Measurements from ENCODE around the gene WDPCP.

Gene WDPCP

DNA sequence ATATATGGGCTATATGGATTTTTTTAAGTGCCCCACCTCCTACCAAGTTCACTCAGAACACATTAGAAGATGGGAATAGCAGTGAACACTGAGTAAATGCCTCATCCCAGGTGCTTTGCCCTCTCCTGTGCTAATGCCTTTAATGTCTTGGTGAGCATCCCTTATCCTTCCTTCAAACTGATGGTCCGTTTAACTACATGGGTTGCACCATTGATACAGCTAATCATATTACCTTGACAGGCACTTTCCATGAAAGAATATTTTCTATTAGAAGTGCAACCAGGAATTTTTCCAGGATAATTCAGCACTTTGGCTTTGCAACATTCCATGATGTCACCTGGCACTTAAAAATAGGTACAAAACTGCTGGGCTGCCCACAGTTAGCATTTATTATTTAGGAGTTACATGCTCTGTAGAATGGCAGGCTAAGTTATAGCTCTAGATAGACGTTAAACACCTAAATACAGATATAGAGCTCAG lies 74.0 kb downstream of the WDPCP start:
- Histone ChIP-seq H3K27me3 (ENCODE audit: control insufficient read depth in 2 of 2, insufficient read depth in 2 of 2, low read length in 2 of 2) (no peaks in the 10 kb centered on the region), H3K4me1 (ENCODE audit: control insufficient read depth in 2 of 2, insufficient read depth in 2 of 2, low read length in 2 of 2) (no peaks in the 10 kb centered on the region), H3K36me3 (ENCODE audit: control insufficient read depth in 2 of 2, insufficient read depth in 2 of 2, low read length in 2 of 2) (no peaks in the 10 kb centered on the region), H3K27ac (ENCODE audit: low read depth in 2 of 2, low read length in 2 of 2) (no peak overlapping the region), H3K9ac (ENCODE audit: low read depth in 1 of 2, low read length in 2 of 2) (no peak overlapping the region), H3K4me3 (ENCODE audit: low read length in 2 of 2) (no peak overlapping the region), H3K9me3 (ENCODE audit: control insufficient read depth in 2 of 2, low read length in 2 of 2) (no peaks in the 10 kb centered on the region)

DNA sequence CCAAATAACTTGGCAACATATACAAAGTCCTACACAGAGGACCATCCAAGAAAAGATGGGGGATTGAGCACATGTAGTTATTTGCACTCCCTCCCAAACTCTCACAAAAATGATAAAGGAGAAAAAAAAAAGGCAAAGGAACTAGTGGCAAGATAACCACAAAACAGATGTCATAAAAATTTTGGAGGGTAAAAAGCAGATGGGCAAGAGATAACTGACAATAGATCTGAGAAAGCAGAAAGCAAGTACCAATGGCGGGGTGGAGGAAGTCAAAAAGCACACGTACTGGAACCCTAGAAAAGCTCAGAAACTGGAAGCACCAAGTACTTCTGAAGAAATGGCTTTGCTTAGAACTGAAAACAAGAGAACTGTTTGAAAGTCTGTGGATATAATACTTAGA lies 82.0 kb downstream of the WDPCP start:
- Histone ChIP-seq H3K27me3 (ENCODE audit: control insufficient read depth in 2 of 2, insufficient read depth in 2 of 2, low read length in 2 of 2) (no peaks in the 10 kb centered on the region), H3K36me3 (ENCODE audit: control insufficient read depth in 2 of 2, insufficient read depth in 2 of 2, low read length in 2 of 2) (no peaks in the 10 kb centered on the region), H3K4me3 (ENCODE audit: low read length in 2 of 2) (no peak overlapping the region), H3K9me3 (ENCODE audit: control insufficient read depth in 2 of 2, low read length in 2 of 2) (no peaks in the 10 kb centered on the region), H3K9ac (ENCODE audit: low read depth in 1 of 2, low read length in 2 of 2) (no peak overlapping the region), H3K27ac (ENCODE audit: low read depth in 2 of 2, low read length in 2 of 2) (no peak overlapping the region), H3K4me1 (ENCODE audit: control insufficient read depth in 2 of 2, insufficient read depth in 2 of 2, low read length in 2 of 2) (no peaks in the 10 kb centered on the region)

- no peak overlapping the region for H3K4me3 ChIP-seq (ENCODE audit: low read length in 2 of 2)
- H3K36me3 ChIP-seq (ENCODE audit: control insufficient read depth in 2 of 2, insufficient read depth in 2 of 2, low read length in 2 of 2) = no peaks in the 10 kb centered on the region
- H3K27me3 ChIP-seq (ENCODE audit: control insufficient read depth in 2 of 2, insufficient read depth in 2 of 2, low read length in 2 of 2) = no peaks in the 10 kb centered on the region
- no peaks in the 10 kb centered on the region for H3K4me1 ChIP-seq (ENCODE audit: control insufficient read depth in 2 of 2, insufficient read depth in 2 of 2, low read length in 2 of 2)
- no peak overlapping the region for H3K9ac ChIP-seq (ENCODE audit: low read depth in 1 of 2, low read length in 2 of 2)
- no peaks in the 10 kb centered on the region for H3K9me3 ChIP-seq (ENCODE audit: control insufficient read depth in 2 of 2, low read length in 2 of 2)
- H3K27ac ChIP-seq (ENCODE audit: low read depth in 2 of 2, low read length in 2 of 2) = no peak overlapping the region
Measured at GRCh38 chr2:63503818-63504217, 84.5 kb downstream of the WDPCP start.

DNA sequence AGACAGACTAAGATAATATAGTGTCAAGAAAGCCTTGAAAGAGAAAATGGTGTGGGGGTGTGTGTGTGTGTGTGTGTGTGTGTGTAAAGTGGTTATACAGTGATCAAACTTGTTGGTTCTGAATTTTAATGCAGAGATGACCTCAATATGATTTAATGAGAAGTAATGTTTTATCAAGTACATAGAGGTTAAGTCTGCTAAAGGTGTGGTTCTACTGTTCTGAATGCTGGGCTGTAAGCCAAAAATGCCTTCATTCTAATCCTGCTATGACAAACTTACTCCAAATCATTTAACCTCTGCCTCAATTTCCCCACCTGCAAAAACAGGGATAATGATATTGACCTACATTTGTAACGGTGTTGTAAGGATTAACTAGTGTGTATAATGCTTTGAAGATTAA lies 87.9 kb downstream of the WDPCP start:
- Histone ChIP-seq H3K9me3 (ENCODE audit: control insufficient read depth in 2 of 2, low read length in 2 of 2) (no peaks in the 10 kb centered on the region), H3K4me1 (ENCODE audit: control insufficient read depth in 2 of 2, insufficient read depth in 2 of 2, low read length in 2 of 2) (no peaks in the 10 kb centered on the region), H3K4me3 (ENCODE audit: low read length in 2 of 2) (no peak overlapping the region), H3K27ac (ENCODE audit: low read depth in 2 of 2, low read length in 2 of 2) (no peak overlapping the region), H3K36me3 (ENCODE audit: control insufficient read depth in 2 of 2, insufficient read depth in 2 of 2, low read length in 2 of 2) (no peaks in the 10 kb centered on the region), H3K27me3 (ENCODE audit: control insufficient read depth in 2 of 2, insufficient read depth in 2 of 2, low read length in 2 of 2) (no peaks in the 10 kb centered on the region), H3K9ac (ENCODE audit: low read depth in 1 of 2, low read length in 2 of 2) (no peak overlapping the region)

DNA sequence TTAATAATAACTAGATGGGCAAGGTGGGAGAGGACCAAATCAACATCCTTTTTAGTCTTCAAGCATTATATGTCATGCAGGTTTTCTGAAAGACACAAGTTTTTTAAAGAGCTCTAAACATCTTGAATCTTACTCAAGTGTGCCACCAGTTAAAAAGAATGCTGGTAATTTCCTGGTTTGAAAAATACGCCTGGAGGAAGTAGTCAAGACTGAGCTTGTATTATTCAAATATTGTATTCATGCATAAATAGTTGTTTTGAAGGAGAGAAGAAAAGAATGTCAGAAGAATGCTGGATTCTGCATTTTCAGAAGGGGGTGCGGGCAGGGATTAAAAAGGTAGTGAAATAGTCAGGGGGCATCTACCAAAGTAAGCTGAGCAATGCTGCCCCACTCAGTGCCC lies 90.7 kb downstream of the WDPCP start:
- H3K9me3 ChIP-seq (ENCODE audit: control insufficient read depth in 2 of 2, low read length in 2 of 2) = no peaks in the 10 kb centered on the region
- H3K4me1 ChIP-seq (ENCODE audit: control insufficient read depth in 2 of 2, insufficient read depth in 2 of 2, low read length in 2 of 2) = no peaks in the 10 kb centered on the region
- H3K27me3 ChIP-seq (ENCODE audit: control insufficient read depth in 2 of 2, insufficient read depth in 2 of 2, low read length in 2 of 2) = no peaks in the 10 kb centered on the region
- H3K9ac ChIP-seq (ENCODE audit: low read depth in 1 of 2, low read length in 2 of 2) = no peak overlapping the region
- no peaks in the 10 kb centered on the region for H3K36me3 ChIP-seq (ENCODE audit: control insufficient read depth in 2 of 2, insufficient read depth in 2 of 2, low read length in 2 of 2)
- H3K4me3 ChIP-seq (ENCODE audit: low read length in 2 of 2) = no peak overlapping the region
- H3K27ac ChIP-seq (ENCODE audit: low read depth in 2 of 2, low read length in 2 of 2) = no peak overlapping the region

- Histone ChIP-seq H3K4me3 (ENCODE audit: low read length in 2 of 2) (no peak overlapping the region), H3K9me3 (ENCODE audit: control insufficient read depth in 2 of 2, low read length in 2 of 2) (no peaks in the 10 kb centered on the region), H3K27me3 (ENCODE audit: control insufficient read depth in 2 of 2, insufficient read depth in 2 of 2, low read length in 2 of 2) (no peaks in the 10 kb centered on the region), H3K27ac (ENCODE audit: low read depth in 2 of 2, low read length in 2 of 2) (no peak overlapping the region), H3K36me3 (ENCODE audit: control insufficient read depth in 2 of 2, insufficient read depth in 2 of 2, low read length in 2 of 2) (no peaks in the 10 kb centered on the region), H3K4me1 (ENCODE audit: control insufficient read depth in 2 of 2, insufficient read depth in 2 of 2, low read length in 2 of 2) (no peaks in the 10 kb centered on the region), H3K9ac (ENCODE audit: low read depth in 1 of 2, low read length in 2 of 2) (no peak overlapping the region)
Measured at GRCh38 chr2:63494968-63495367, 93.3 kb downstream of the WDPCP start.

GRCh38 chr2:63494100-63494499 lies 94.2 kb downstream of the WDPCP start:
- H3K27me3 ChIP-seq (ENCODE audit: control insufficient read depth in 2 of 2, insufficient read depth in 2 of 2, low read length in 2 of 2) = no peaks in the 10 kb centered on the region

GRCh38 chr2:63488118-63488713 lies 100.1 kb downstream of the WDPCP start:
- H3K9ac ChIP-seq (ENCODE audit: low read depth in 1 of 2, low read length in 2 of 2) = no peak overlapping the region
- H3K27ac ChIP-seq (ENCODE audit: low read depth in 2 of 2, low read length in 2 of 2) = no peak overlapping the region
- H3K4me3 ChIP-seq (ENCODE audit: low read length in 2 of 2) = no peak overlapping the region
- H3K4me1 ChIP-seq (ENCODE audit: control insufficient read depth in 2 of 2, insufficient read depth in 2 of 2, low read length in 2 of 2) = no peaks in the 10 kb centered on the region
- no peaks in the 10 kb centered on the region for H3K36me3 ChIP-seq (ENCODE audit: control insufficient read depth in 2 of 2, insufficient read depth in 2 of 2, low read length in 2 of 2)
- no peaks in the 10 kb centered on the region for H3K9me3 ChIP-seq (ENCODE audit: control insufficient read depth in 2 of 2, low read length in 2 of 2)
- H3K27me3 ChIP-seq (ENCODE audit: control insufficient read depth in 2 of 2, insufficient read depth in 2 of 2, low read length in 2 of 2) = no peaks in the 10 kb centered on the region

More at GRCh38 chr2:63494100-63494499, 94.2 kb downstream of the WDPCP start:
- no peaks in the 10 kb centered on the region for H3K9me3 ChIP-seq (ENCODE audit: control insufficient read depth in 2 of 2, low read length in 2 of 2)
- no peak overlapping the region for H3K27ac ChIP-seq (ENCODE audit: low read depth in 2 of 2, low read length in 2 of 2)
- no peak overlapping the region for H3K4me3 ChIP-seq (ENCODE audit: low read length in 2 of 2)
- H3K4me1 ChIP-seq (ENCODE audit: control insufficient read depth in 2 of 2, insufficient read depth in 2 of 2, low read length in 2 of 2) = no peaks in the 10 kb centered on the region
- H3K36me3 ChIP-seq (ENCODE audit: control insufficient read depth in 2 of 2, insufficient read depth in 2 of 2, low read length in 2 of 2) = no peaks in the 10 kb centered on the region
- no peak overlapping the region for H3K9ac ChIP-seq (ENCODE audit: low read depth in 1 of 2, low read length in 2 of 2)

DNA sequence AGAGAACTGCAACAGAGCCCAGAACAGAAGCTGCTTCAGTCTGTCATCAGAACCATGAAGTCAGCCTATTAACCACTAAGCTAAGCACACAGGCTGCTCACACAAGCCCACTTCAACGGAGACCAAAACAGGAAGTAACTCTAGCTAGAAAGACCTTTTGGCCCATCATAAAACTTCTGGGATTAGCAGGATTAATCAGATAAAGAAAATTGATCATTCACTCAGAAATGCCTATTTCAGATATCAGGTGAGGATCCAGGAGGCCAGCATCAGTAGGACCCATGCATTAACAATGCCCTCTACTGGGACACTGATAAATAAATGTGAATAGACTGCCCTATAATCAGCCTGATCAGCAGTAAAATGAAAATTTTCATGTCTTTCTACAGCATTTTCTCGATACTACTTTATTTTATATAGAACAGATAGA lies 101.4 kb downstream of the WDPCP start:
- no peaks in the 10 kb centered on the region for H3K9me3 ChIP-seq (ENCODE audit: control insufficient read depth in 2 of 2, low read length in 2 of 2)
- no peaks in the 10 kb centered on the region for H3K36me3 ChIP-seq (ENCODE audit: control insufficient read depth in 2 of 2, insufficient read depth in 2 of 2, low read length in 2 of 2)
- no peak overlapping the region for H3K4me3 ChIP-seq (ENCODE audit: low read length in 2 of 2)
- no peaks in the 10 kb centered on the region for H3K4me1 ChIP-seq (ENCODE audit: control insufficient read depth in 2 of 2, insufficient read depth in 2 of 2, low read length in 2 of 2)
- no peak overlapping the region for H3K27ac ChIP-seq (ENCODE audit: low read depth in 2 of 2, low read length in 2 of 2)
- no peaks in the 10 kb centered on the region for H3K27me3 ChIP-seq (ENCODE audit: control insufficient read depth in 2 of 2, insufficient read depth in 2 of 2, low read length in 2 of 2)
- H3K9ac ChIP-seq (ENCODE audit: low read depth in 1 of 2, low read length in 2 of 2) = no peak overlapping the region

GRCh38 chr2:63484901-63485300 lies 103.4 kb downstream of the WDPCP start:
- Histone ChIP-seq H3K9ac (ENCODE audit: low read depth in 1 of 2, low read length in 2 of 2) (no peak overlapping the region), H3K27ac (ENCODE audit: low read depth in 2 of 2, low read length in 2 of 2) (no peak overlapping the region), H3K4me3 (ENCODE audit: low read length in 2 of 2) (no peak overlapping the region), H3K9me3 (ENCODE audit: control insufficient read depth in 2 of 2, low read length in 2 of 2) (no peaks in the 10 kb centered on the region), H3K36me3 (ENCODE audit: control insufficient read depth in 2 of 2, insufficient read depth in 2 of 2, low read length in 2 of 2) (no peaks in the 10 kb centered on the region), H3K27me3 (ENCODE audit: control insufficient read depth in 2 of 2, insufficient read depth in 2 of 2, low read length in 2 of 2) (no peaks in the 10 kb centered on the region), H3K4me1 (ENCODE audit: control insufficient read depth in 2 of 2, insufficient read depth in 2 of 2, low read length in 2 of 2) (no peaks in the 10 kb centered on the region)

GRCh38 chr2:63484481-63484880 lies 103.8 kb downstream of the WDPCP start:
- Histone ChIP-seq H3K4me1 (ENCODE audit: control insufficient read depth in 2 of 2, insufficient read depth in 2 of 2, low read length in 2 of 2) (no peaks in the 10 kb centered on the region), H3K9ac (ENCODE audit: low read depth in 1 of 2, low read length in 2 of 2) (no peak overlapping the region), H3K27ac (ENCODE audit: low read depth in 2 of 2, low read length in 2 of 2) (no peak overlapping the region), H3K27me3 (ENCODE audit: control insufficient read depth in 2 of 2, insufficient read depth in 2 of 2, low read length in 2 of 2) (no peaks in the 10 kb centered on the region), H3K9me3 (ENCODE audit: control insufficient read depth in 2 of 2, low read length in 2 of 2) (no peaks in the 10 kb centered on the region), H3K4me3 (ENCODE audit: low read length in 2 of 2) (no peak overlapping the region), H3K36me3 (ENCODE audit: control insufficient read depth in 2 of 2, insufficient read depth in 2 of 2, low read length in 2 of 2) (no peaks in the 10 kb centered on the region)

Data from mucosa of rectum (tissue), 2 donors.